HepG2 (cell line): ENCODE results near the gene ADAM8.

ENCODE experiments used
- ASH2L ChIP-seq: fragments of 300-600, 200-600 bp; sonication (generic); IDR thresholded peaks from 2 replicates; pipeline ENCODE4 v1.7.0; 2017; ENCODE audit warnings: low read depth, mild to moderate bottlenecking, moderate library complexity, mixed read lengths, low read length; ENCODE audit not compliant: insufficient read length
- EZH2 ChIP-seq: conservative IDR thresholded peaks from 2 replicates; pipeline ENCODE4 v1.6.1; 2012; ENCODE audit warnings: mild to moderate bottlenecking, low read depth, low read length, moderate library complexity
- HDAC2 ChIP-seq: sonication (generic); formaldehyde crosslinking; IDR thresholded peaks from 2 replicates; pipeline ENCODE4 v1.4.0; 2020; ENCODE audit warnings: missing genetic modification reagents
- MYC ChIP-seq: sonication (generic); formaldehyde crosslinking; IDR thresholded peaks from 2 replicates; pipeline ENCODE4 v1.9.0; 2021; ENCODE audit warnings: missing genetic modification reagents, borderline replicate concordance
- POLR2A ChIP-seq, 2 experiments: IDR thresholded peaks; 2 replicates each; pipeline ENCODE4 v1.6.1; 2011; ENCODE audit warnings: low read depth in 2 of 2, low read length in 2 of 2, mild to moderate bottlenecking in 1 of 2, moderate library complexity in 1 of 2; ENCODE audit not compliant: insufficient read depth in 1 of 2
- SIX4 ChIP-seq: sonication (generic); formaldehyde crosslinking; IDR thresholded peaks from 2 replicates; pipeline ENCODE4 v1.4.0; 2020; ENCODE audit warnings: missing genetic modification reagents
- SMYD3 ChIP-seq: sonication (generic); formaldehyde crosslinking; IDR thresholded peaks from 2 replicates; pipeline ENCODE4 v1.8.1; 2023; ENCODE audit warnings: mild to moderate bottlenecking, missing genetic modification reagents
- ZNF446 ChIP-seq: sonication (generic); formaldehyde crosslinking; IDR thresholded peaks from 2 replicates; pipeline ENCODE4 v1.5.0; 2020; ENCODE audit warnings: mild to moderate bottlenecking, missing genetic modification reagents

GRCh38 chr10:133303206-133303605 is 26.5 kb upstream of the ADAM8 start:
- no peak for TF ChIP-seq MYC (CRISPR knock-in tag)
- TF ChIP-seq SMYD3 (CRISPR knock-in tag) = no peak
- TF ChIP-seq POLR2A (IDR thresholded peaks at IDR 0.05; ENCODE audit: insufficient read depth in 1 of 2, low read depth in 2 of 2, low read length in 2 of 2) = no peak
- no peak for TF ChIP-seq ZNF446 (CRISPR knock-in tag)
- no peak for TF ChIP-seq EZH2
- TF ChIP-seq HDAC2 (CRISPR knock-in tag) = no peak
- no peak for TF ChIP-seq ASH2L
- no peak for TF ChIP-seq SIX4
